Heart left ventricle (tissue), 16 donors: ENCODE results near the gene KISS1R. TPM values are rescaled to one million over a fixed set of nuclear protein-coding genes. Genes with fewer than 3 reads are reported as not detected.

Experiments used
- ATAC-seq, 4 donors: fragments of 200-7000 bp; cut with Tn5 transposase; one replicate each; pipeline ENCODE4 v1.9.1; 2020 to 2022; ENCODE audit warnings: moderate library complexity in 4 of 4, mild to moderate bottlenecking in 3 of 4, moderate number of reproducible peaks in 1 of 4
- DNase-seq, 5 donors: peaks; one replicate each; pipeline ENCODE4 v3.0.0-alpha.2; 2020
- H3K27ac ChIP-seq, 12 donors: fragments of 200-600 bp; sonication (generic) in 4 of 12; one replicate each; pipeline versions ENCODE4 v1.5.0 to v1.8.0; 2016 to 2022; ENCODE audit warnings: mild to moderate bottlenecking in 2 of 12
- H3K27me3 ChIP-seq, 9 donors: fragments of 200-600 bp; sonication (generic) in 2 of 9; one replicate each; pipeline versions ENCODE4 v1.5.1 to v1.8.0; 2016 to 2022; ENCODE audit warnings: mild to moderate bottlenecking in 3 of 9
- H3K36me3 ChIP-seq, 9 donors: fragments of 200-600 bp; sonication (generic) in 2 of 9; one replicate each; pipeline versions ENCODE4 v1.5.0 to v1.8.0; 2018 to 2022; ENCODE audit warnings: mild to moderate bottlenecking in 2 of 9
- H3K4me1 ChIP-seq, 12 donors: fragments of 200-600 bp; sonication (generic) in 4 of 12; one replicate each; pipeline versions ENCODE4 v1.5.0 to v1.8.0; 2016 to 2022; ENCODE audit warnings: mild to moderate bottlenecking in 3 of 12
- H3K4me3 ChIP-seq, 12 donors: fragments of 200-600 bp; sonication (generic) in 4 of 12; one replicate each; pipeline versions ENCODE4 v1.5.0 to v1.8.0; 2017 to 2022; ENCODE audit warnings: mild to moderate bottlenecking in 9 of 12, moderate library complexity in 4 of 12
- H3K9me3 ChIP-seq, 12 donors: fragments of 200-600 bp; sonication (generic) in 4 of 12; one replicate each; pipeline versions ENCODE4 v1.5.0 to v1.8.0; 2016 to 2022; ENCODE audit warnings: mild to moderate bottlenecking in 1 of 12
- POLR2A ChIP-seq, 2 donors: fragments of 450-650 bp; IDR thresholded peaks; one replicate each; pipeline ENCODE4 v1.6.1; 2017; ENCODE audit warnings: antibody characterized with exemption in 2 of 2, mild to moderate bottlenecking in 2 of 2, moderate library complexity in 2 of 2
- WGBS, 4 donors: extraction: QIAGEN DNeasy Blood & Tissue Kit in 2 of 4; methylation state at CpG; one replicate each; pipeline versions ENCODE4 v1.1.5 to v1.1.7; 2013 to 2018; 5-methylcytosine and 5-hydroxymethylcytosine counted together
- intact Hi-C, 10 donors: fragments of 100-400 bp; cut with DNase I; formaldehyde crosslinking; loops; one replicate each; pipeline versions ENCODE4 v1.11.1 to v1.14.2; 2022
- polyA plus RNA-seq, 2 donors: library from polyadenylated mRNA; stranded (reverse); fragments of 200-250 nt; gene quantifications; one replicate each; pipeline ENCODE4 v1.2.3, GENCODE V29; 2013
- total RNA-seq, 9 donors: library from RNA; depleted of rRNA in 2 of 9; stranded (reverse); fragments of >200 nt in 2 of 9; fragmentation: NEBNext Ultra II Directional in 3 of 9; extraction: Animal tissue kit (Norgen Biotek cat#: 25700) in 3 of 9; gene quantifications; one replicate each; pipeline versions ENCODE4 v1.1.0 to v1.2.4, GENCODE V29; 2016 to 2023
- TF ChIP-seq, protein P1 (sequence below), 12 donors: fragments of 200-600 bp; sonication (generic) in 4 of 12; IDR thresholded peaks; one replicate each; pipeline versions ENCODE4 v1.5.0 to v1.8.0; 2018 to 2022; ENCODE audit warnings: antibody characterized with exemption in 12 of 12, mild to moderate bottlenecking in 5 of 12
- donor health status: ischemic (EF 13 %, LVEDD 7.1; RV severe dilation, severe dysfunction).
- donor health status: healthy with polysubstance abuse.
- donor health status: DM: no; HTN: yes; CAD: no.
- donor health status: DM: no; HTN: no; CAD: no.
- donor health status: ischemic (EF 25% LVEDD 6.9; RV normal size, moderate dysfunction).
- donor health status: ischemic (EF 25% LVEDD 5.7; RV mildly dilated, moderate dysfunction).
- donor health status: healthy.
- donor health status: DM: yes; HTN: yes; CAD: no.
- donor health status: ischemic (EF 35%, LVEDD 5.7; RV mildly dilated, moderate dysfunction).
- donor health status: nonischemic (EF 11% LVEDD 7.7; RV severe dilation, severe dysfunction).
- donor health status: DM: yes; HTN: yes; CAD: no.
- donor health status: PGD.
- donor health status: ischemic (EF 29% LVEDD 5.4; RV normal size, mild dysfunction).
- donor health status: nonischemic (EF 23%, LVEDD 6.1; RV moderate dilation, normal function).

Gene KISS1R
- total and polyA plus RNA-seq, 11 donors, result not detected

DNA sequence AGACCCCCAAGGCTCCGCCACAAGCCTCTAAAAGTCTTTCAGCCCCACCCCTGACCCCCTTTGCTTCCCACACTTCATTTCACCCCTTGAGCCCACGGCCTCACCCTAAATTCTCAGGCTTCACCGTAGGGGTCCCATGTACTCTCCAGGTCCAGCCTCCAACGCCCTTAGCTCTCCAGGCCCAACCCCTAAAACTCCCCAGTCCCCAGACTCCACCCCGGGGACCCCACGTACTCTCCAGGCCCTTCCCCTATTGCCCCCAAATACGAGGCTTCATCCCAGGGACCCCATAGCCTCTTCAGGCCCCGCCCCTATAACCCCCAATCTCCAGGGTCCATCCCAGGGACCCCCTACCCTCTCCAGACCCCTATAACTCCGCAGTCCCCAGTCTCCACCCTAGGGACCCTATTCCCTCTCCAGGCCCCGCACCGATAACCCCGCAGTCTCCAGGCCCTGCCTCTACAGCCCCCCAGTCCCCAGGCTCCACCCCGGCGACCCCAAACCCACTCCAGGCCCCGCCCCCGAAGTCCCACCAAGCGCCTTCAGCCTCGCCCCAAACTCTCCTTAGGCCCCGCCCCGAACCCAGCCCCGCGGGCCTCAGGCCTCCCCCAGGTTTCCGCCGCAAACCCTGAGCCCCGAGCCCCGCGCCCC lies 24.8 kb upstream of the KISS1R start:
- H3K4me1 ChIP-seq, result peaks cover 0 to 16% (median 6%) of the 10 kb centered on the region in 12 donors

DNA sequence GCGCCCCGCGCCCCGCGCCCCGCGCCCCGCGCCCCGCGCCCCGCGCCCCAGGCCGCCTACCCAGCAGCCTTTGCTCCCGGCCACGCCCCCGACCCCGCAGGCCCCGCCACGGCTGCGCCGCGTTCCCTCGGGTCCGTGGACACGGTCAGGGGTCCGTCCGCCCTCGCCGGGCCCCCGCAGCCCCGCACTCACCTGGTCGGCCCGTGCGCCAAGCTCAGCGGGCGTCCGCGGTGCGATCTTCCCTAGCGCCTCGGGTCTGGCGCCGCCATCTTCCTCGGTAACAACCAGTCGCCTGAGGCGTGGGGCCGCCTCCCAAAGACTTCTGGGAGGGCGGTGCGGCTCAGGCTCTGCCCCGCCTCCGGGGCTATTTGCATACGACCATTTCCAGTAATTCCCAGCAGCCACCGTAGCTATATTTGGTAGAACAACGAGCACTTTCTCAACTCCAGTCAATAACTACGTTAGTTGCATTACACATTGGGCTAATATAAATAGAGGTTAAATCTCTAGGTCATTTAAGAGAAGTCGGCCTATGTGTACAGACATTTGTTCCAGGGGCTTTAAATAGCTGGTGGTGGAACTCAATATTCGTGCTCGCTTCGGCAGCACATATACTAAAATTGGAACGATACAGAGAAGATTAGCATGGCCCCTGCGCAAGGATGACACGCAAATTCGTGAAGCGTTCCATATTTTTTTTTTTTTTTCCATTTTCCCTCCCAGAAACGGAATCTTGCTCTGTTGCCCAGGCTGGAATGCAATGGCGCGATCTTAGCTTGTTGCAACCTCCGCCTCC lies 24.0 kb upstream of the KISS1R start, which contains the start of the genes MED16 and RNU6-9:
MED16 (minus strand) TSS at position 294 of the 796 bp plus-strand sequence. CDS start 2,056 bp downstream, outside the sequence.
RNU6-9 (plus strand) TSS at position 591 of the 796 bp plus-strand sequence.
- peak; percentile 95 to 99 (median 97) for ATAC-seq
- intact Hi-C loops, result loop anchor here in 1 of 10 donors (2.0 kb wide), 1 partner anchor 28 kb away; no protein-coding TSS in a partner anchor
- 1% methylated on average over 37 to 69 of the region's 69 CpGs for WGBS, 4 donors
- peak; percentile 91 to 95 (median 93) for DNase-seq
- Histone ChIP-seq H3K27me3 (no peaks in the 10 kb centered on the region), H3K4me1 (peaks cover 0 to 16% (median 6%) of the 10 kb centered on the region in 12 donors), H3K9me3 (no peaks in the 10 kb centered on the region), H3K4me3 (peak within 1 kb of the TSS; percentile 50 to 95 (median 88)), H3K27ac (peak within 1 kb of the TSS; percentile 83 to 98 (median 93)), H3K36me3 (peaks cover 0 to 38% (median 18%) of the 10 kb centered on the region in 9 donors)
- TF ChIP-seq, protein P1, sequence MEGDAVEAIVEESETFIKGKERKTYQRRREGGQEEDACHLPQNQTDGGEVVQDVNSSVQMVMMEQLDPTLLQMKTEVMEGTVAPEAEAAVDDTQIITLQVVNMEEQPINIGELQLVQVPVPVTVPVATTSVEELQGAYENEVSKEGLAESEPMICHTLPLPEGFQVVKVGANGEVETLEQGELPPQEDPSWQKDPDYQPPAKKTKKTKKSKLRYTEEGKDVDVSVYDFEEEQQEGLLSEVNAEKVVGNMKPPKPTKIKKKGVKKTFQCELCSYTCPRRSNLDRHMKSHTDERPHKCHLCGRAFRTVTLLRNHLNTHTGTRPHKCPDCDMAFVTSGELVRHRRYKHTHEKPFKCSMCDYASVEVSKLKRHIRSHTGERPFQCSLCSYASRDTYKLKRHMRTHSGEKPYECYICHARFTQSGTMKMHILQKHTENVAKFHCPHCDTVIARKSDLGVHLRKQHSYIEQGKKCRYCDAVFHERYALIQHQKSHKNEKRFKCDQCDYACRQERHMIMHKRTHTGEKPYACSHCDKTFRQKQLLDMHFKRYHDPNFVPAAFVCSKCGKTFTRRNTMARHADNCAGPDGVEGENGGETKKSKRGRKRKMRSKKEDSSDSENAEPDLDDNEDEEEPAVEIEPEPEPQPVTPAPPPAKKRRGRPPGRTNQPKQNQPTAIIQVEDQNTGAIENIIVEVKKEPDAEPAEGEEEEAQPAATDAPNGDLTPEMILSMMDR (IDR thresholded peaks at IDR 0.05), result no peak
- TF ChIP-seq POLR2A (IDR thresholded peaks at IDR 0.05), result peak in 1 of 2 donors; percentile 70

More for the DNA sequence above, 24.8 kb upstream of the KISS1R start:
- no peak for DNase-seq
- intact Hi-C loops, result loop anchor here in 1 of 10 donors (2.0 kb wide), 1 partner anchor 28 kb away; no protein-coding TSS in a partner anchor
- H3K36me3 ChIP-seq, result peaks cover 0 to 40% (median 20%) of the 10 kb centered on the region in 9 donors
- no peak for TF ChIP-seq POLR2A (IDR thresholded peaks at IDR 0.05)
- TF ChIP-seq, protein P1 (IDR thresholded peaks at IDR 0.05), result no peak
- 5 to 6% (median 5%) methylated on average over 21 to 27 of the region's 27 CpGs for WGBS, 4 donors
- peak in 1 of 4 donors; percentile 2 for ATAC-seq
- peak overlapping the region; percentile 83 to 98 (median 93) for H3K27ac ChIP-seq
- H3K9me3 ChIP-seq, result no peaks in the 10 kb centered on the region
- H3K4me3 ChIP-seq, result peak overlapping the region; percentile 50 to 95 (median 88)
- H3K27me3 ChIP-seq, result no peaks in the 10 kb centered on the region

DNA sequence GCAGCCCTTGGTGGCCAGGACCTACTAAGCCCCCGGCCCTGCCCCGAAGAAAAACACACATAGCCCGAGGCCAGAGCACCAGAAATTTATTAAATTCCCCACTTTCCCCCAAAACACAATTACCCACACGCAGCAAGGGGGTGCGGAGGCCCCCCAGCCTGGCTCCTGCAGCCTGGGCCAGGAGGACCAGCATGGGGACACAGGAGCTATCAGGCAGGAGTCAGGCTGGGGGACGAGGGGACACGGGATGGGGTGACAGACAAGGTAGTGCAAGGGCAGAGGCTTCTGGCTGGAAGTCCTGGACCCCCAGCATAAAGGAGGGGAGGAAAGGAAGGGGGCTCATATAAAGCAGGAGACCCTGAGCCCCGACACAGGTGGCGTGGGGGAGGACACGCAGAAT lies 20.7 kb upstream of the KISS1R start:
- DNase-seq, result no peak
- whole genome bisulfite sequencing, 4 donors, result 83 to 98% (median 97%) methylated on average over 8 to 10 of the region's 10 CpGs
- intact Hi-C loops, result no loop called here

More for the DNA sequence above, 20.7 kb upstream of the KISS1R start:
- no peak for ATAC-seq
- no peaks in the 10 kb centered on the region for H3K9me3 ChIP-seq
- peaks cover 0 to 29% (median 13%) of the 10 kb centered on the region in 9 donors for H3K36me3 ChIP-seq
- H3K27ac ChIP-seq, result no peak overlapping the region
- H3K4me3 ChIP-seq, result no peak overlapping the region
- H3K27me3 ChIP-seq, result no peaks in the 10 kb centered on the region
- TF ChIP-seq POLR2A (IDR thresholded peaks at IDR 0.05), result no peak
- TF ChIP-seq, protein P1 (IDR thresholded peaks at IDR 0.05), result no peak
- peaks cover 0 to 16% (median 5%) of the 10 kb centered on the region in 12 donors for H3K4me1 ChIP-seq
